Activated T-cell treated with anti-CD3 and anti-CD28 coated beads, Interleukin-2, amount 50 U/mL, for 48 hours (primary cell): ENCODE data around the gene ARL11.

ENCODE experiments used
- DNase-seq, 2 experiments: peaks; one replicate each; pipeline ENCODE4 v3.0.0-alpha.2; 2020

The ARL11 gene

GRCh38 chr13:49615836-49616675 lies 12.3 kb upstream of the ARL11 start:
- no peak for DNase-seq

- DNase-seq: no peak
Measured at GRCh38 chr13:49616676-49617065, 11.6 kb upstream of the ARL11 start.

DNA sequence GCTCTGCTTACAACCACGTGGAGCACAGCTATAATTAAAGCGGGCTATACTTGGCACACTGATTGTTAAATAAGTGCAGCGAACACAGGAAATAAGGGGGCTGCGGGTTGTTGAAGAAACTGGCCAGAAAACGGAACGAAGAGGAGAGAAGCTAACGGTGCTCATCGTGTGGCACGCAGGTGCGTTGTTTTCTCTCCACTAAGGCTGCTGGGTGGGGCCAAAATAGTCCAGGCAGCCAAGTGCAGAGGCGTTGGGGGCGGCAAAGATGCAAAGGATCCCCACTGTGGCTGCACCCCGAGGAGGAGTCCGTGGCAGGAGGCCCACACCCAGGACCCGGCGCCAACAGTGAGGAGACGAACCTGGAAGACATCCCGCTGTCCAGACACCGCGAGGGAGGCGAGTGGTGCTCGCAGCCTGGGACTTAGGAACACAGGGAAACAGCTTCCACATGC lies 8.1 kb upstream of the ARL11 start:
- peak; percentile 24 to 36 for DNase-seq

- DNase-seq: no peak
Measured at GRCh38 chr13:49622174-49622946, 5.9 kb upstream of the ARL11 start.

DNA sequence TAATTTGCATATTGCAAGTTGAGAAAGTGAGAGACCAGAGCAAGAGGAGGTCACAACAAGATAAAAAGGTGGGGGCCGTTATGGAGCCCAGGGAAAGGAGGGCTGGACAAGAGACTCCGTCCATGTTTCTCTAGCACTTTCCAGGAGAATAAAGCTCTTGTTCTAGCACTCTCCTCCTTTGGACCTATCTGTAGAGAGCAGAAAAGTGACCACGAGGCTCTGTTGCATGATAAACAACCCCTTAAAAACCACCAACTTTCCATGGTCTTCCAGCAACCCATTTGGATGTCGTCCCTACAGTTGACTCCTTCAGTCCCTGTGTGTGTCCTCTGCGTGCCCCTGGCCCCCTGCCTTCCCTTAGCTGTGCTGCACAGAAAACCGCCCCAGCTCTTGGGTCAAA lies 4.1 kb upstream of the ARL11 start:
- no peak for DNase-seq

GRCh38 chr13:49625392-49626079 lies 2.8 kb upstream of the ARL11 start:
- DNase-seq: no peak

GRCh38 chr13:49629196-49629938 lies 1.1 kb downstream of the ARL11 start:
- no peak for DNase-seq

DNA sequence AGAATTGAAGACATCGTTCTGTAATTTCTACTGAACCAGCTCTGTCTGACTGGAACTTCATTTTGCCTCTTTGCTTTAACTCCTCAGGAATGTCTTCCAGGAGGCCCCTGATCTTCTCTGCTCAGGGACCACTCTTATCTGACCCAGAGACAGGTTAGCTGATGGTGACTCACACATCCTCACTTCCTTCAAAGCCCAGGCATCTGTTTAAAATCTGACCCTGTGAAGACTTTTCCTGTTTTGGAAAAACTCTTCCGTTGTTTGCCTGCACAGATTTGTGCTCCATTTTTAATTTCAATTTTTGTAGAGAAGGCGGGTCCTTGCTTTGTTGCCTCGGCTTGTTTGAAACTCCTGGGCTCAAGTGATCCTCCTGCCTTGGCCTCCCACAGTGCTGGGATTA lies 1.6 kb downstream of the ARL11 start:
- no peak for DNase-seq

DNA sequence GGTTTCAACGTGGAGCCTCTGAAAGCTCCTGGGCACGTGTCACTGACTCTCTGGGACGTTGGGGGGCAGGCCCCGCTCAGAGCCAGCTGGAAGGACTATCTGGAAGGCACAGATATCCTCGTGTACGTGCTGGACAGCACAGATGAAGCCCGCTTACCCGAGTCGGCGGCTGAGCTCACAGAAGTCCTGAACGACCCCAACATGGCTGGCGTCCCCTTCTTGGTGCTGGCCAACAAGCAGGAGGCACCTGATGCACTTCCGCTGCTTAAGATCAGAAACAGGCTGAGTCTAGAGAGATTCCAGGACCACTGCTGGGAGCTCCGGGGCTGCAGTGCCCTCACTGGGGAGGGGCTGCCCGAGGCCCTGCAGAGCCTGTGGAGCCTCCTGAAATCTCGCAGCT lies 2.3 kb downstream of the ARL11 start:
- no peak for DNase-seq

DNA sequence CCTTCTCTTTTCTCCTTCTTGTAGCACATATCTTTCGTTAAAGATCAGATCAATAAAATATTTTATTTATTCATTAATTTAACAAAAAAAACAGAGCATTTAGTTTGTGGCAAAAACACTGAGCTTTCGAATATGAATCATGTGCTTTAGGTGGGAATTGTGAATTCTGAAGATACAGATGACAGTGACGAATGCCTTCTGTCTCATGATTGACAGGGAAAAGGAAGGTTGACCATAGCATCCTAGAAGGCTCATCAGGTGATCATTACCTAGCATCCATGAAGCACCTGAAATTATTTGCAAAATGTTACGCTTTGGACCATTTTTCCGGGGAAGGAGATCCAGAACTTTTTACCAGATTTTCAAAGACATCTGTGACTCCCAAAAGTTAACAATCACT lies 3.8 kb downstream of the ARL11 start:
- no peak for DNase-seq

DNA sequence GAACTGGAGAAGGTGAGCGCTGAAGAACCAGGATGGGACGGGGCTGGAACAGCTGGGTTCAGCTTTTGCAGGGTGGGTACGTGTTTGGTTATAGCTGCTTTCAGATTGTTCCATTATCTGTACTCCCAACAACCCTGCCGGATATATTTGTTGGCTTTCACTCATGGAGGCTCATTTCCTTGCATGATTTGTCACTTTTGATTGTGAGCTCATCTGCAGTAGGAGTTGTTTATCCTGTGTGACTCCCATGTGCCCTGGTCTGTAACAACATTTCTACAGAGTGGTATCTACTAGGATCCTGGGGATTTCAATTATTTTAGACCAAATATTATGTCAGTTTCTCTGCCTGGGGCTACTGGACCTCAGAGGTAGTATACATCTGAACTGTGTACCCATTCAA lies 5.4 kb downstream of the ARL11 start:
- no peak for DNase-seq

- peak in 1 of 2 experiments; percentile 36 for DNase-seq
Measured at GRCh38 chr13:49635599-49636433, 7.5 kb downstream of the ARL11 start.

GRCh38 chr13:49636705-49637104 lies 8.4 kb downstream of the ARL11 start:
- no peak for DNase-seq

GRCh38 chr13:49638030-49638743 lies 9.9 kb downstream of the ARL11 start:
- no peak for DNase-seq

DNA sequence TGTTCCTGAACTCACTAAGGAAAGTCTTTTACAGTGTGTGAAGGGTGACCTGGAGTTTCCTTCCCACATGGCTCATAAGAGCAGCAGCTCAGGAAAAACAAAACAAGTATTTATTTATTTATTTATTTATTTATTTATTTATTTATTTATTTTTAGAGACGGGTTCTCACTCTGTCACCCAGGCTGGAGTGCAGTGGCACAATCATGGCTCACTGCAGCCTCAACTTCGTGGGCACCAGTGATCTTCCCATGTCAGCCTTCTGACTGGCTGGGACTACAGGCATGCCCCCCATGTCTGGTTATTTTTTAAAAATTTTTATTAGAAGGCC lies 10.4 kb downstream of the ARL11 start:
- no peak for DNase-seq

GRCh38 chr13:49641801-49642291 lies 13.5 kb downstream of the ARL11 start:
- no peak for DNase-seq

DNA sequence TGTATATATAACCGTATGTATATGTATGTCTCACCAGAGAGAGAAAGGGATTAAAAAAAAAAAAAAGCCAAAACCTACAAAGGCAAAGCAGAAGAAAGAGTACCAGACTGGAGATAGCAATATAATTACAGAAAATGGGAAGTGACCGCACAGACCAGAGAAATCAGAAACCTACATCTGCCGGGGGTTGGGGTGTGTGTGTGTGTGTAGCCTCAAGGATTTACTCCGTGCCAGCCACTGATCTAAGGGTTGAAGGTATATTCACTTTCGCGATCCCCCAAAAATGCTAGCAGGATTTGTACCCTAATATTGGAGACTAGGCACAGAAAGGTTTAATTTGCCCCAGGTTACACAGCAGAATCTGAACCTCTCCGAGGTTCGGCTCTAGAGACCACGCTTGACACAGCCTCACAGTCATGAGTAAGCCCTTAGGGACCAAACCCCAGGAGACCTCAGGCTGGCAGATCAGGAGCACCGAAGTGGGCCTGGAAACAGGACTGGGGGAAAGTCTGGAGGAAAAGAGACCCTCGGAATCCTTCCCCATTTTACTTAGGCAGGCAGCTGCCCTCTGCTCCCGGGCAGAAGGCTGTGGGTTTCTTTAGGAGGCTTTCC lies 14.8 kb downstream of the ARL11 start:
- DNase-seq: no peak

DNA sequence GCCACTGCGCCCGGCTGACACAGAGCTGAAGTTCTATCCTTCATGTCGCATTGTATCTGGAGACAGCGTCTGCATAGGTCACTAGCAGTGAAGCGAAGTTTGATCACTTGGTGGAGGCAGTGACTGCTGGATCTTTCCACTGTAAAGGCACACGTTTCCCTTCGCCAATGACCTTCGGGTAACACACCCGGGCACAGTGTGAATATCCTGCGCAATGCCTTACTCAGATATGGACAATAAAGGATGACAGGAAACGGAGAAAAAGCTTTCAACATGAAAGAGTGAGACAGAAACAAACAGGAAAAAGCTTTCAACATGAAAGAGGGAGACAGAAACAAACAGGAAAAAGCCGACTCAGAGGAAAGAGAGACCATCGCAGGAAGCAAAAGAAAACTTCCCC lies 17.1 kb downstream of the ARL11 start:
- no peak for DNase-seq

- no peak for DNase-seq
Measured at GRCh38 chr13:49646688-49647087, 18.4 kb downstream of the ARL11 start.

GRCh38 chr13:49649244-49649962 lies 21.1 kb downstream of the ARL11 start:
- no peak for DNase-seq
